Measurements from ENCODE around the gene TBC1D8.

DNA sequence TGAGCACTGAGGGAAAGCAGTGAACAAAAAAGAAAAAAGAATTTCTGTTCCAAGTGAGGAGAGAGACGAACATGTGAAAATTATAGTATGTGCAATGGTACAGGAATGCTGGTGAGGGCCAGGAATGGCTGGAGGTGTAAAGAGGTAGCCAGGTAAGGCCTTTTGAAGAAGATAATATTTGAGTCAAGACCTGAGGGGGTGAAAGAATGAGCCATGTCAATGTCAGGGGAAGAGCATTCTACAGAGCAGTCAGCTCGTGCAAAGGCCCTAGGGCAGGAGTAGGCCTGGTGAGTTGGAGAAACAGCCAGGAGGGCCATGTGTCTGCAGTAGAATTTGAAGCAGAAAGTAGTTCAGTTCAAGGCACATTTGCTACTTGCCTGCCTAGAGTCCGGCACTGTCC lies 161.5 kb downstream of the TBC1D8 start:
- no peak for TF ChIP-seq YY1 (IDR thresholded peaks at IDR 0.05; ENCODE audit: insufficient read depth, insufficient read length)
- TF ChIP-seq SUZ12 (IDR thresholded peaks at IDR 0.05; ENCODE audit: extremely low read depth, insufficient read depth, insufficient read length): no peak

All from NT2/D1 (cell line).